Fibroblast of lung (primary cell): ENCODE measurements around the gene CRYAA.
"Not testable (repeated sequence)": the region's sequence is repeated elsewhere in the genome, so short reads cannot be mapped to it uniquely, and the experiment has no call there.

Source experiments
- CTCF ChIP-seq, 2 donors: IDR thresholded peaks in 1 of 2; conservative IDR thresholded peaks in 1 of 2; 1 replicate in 1 of 2; 2 replicates in 1 of 2; pipeline ENCODE4 v1.5.1; 2011 to 2012; ENCODE audit warnings: low read length in 2 of 2, control low read depth in 1 of 2, inconsistent platforms in 1 of 2, low read depth in 1 of 2, mild to moderate bottlenecking in 1 of 2
- EZH2 ChIP-seq: IDR thresholded peaks from 2 replicates; pipeline ENCODE4 v1.5.1; 2012; ENCODE audit warnings: low read length, control low read depth, mild to moderate bottlenecking; ENCODE audit errors: missing control alignments

DNA sequence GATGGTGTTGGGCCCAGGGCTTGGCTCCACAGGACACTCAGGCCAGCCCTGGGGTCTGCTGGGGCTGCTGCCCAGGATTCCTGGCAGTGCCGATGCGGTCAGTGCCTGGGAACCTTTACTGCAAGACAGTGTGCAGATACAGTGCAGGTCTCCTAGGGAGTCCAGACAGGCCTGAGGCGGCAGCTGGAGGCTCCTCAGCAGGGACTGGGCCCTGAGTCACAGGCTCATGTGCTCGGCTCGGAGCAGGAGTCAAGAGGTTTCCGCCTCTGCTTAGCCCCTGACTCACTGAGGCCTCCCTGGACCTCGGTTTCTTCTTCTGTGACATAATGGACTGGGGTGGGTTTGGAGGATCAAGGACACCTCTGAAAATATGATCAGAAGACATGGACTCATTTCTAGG, 18.5 kb downstream of the CRYAA start:
- TF ChIP-seq EZH2; CTCF (conservative IDR thresholded peaks at IDR 0.05 in 1 of 2, IDR thresholded peaks at IDR 0.05 in 1 of 2; ENCODE audit: low read depth in 1 of 2, low read length in 2 of 2): not testable (repeated sequence)
